ENCODE measurements around the gene RPH3AL.

DNA sequence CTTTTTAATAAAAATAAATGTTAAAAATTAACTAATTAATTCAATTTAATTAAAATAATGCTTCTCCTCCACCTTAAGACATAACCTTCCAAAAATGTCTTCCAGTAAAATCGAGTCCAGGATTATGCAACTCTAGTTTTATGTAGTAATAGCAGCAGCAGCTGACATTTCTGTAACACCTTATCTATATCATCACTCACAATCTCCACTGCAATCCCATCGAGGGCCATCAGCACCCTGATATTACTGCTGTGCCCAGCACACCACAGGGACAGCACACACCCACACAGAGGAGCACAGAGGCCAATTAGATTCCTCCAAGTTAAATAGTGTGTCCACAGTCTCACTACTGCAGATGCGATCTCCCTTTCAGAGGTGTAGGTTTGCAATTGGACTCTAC is 2.9 kb downstream of the RPH3AL start:
- TF ChIP-seq, protein P1, sequence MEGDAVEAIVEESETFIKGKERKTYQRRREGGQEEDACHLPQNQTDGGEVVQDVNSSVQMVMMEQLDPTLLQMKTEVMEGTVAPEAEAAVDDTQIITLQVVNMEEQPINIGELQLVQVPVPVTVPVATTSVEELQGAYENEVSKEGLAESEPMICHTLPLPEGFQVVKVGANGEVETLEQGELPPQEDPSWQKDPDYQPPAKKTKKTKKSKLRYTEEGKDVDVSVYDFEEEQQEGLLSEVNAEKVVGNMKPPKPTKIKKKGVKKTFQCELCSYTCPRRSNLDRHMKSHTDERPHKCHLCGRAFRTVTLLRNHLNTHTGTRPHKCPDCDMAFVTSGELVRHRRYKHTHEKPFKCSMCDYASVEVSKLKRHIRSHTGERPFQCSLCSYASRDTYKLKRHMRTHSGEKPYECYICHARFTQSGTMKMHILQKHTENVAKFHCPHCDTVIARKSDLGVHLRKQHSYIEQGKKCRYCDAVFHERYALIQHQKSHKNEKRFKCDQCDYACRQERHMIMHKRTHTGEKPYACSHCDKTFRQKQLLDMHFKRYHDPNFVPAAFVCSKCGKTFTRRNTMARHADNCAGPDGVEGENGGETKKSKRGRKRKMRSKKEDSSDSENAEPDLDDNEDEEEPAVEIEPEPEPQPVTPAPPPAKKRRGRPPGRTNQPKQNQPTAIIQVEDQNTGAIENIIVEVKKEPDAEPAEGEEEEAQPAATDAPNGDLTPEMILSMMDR (IDR thresholded peaks at IDR 0.05): no peak
- TF ChIP-seq POLR2A (IDR thresholded peaks at IDR 0.05): no peak

Measured in testis (tissue), 2 donors.